Stimulated activated CD8-positive, alpha-beta memory T cell treated with anti-CD3 and anti-CD28 coated beads, Interleukin-4, amount 100 ng/mL, for 24 hours (primary cell): ENCODE data around the gene OR6K6.

Experiments used
- DNase-seq: peaks from one replicate; pipeline ENCODE4 v3.0.0-alpha.2; 2020; ENCODE audit warnings: low read depth

The OR6K6 gene

GRCh38 chr1:158754420-158754819 lies at the start of gene OR6K6:
Gene OR6K6, plus strand, starts transcription at chr1:158754720. Its CDS starts 168 bp downstream, at chr1:158754888.
- no peak for DNase-seq

GRCh38 chr1:158706096-158706495 lies 48.4 kb upstream of the OR6K6 start:
- DNase-seq: no peak

- no peak for DNase-seq
Observed at GRCh38 chr1:158711098-158711497, 43.4 kb upstream of the OR6K6 start.

- no peak for DNase-seq
Observed at GRCh38 chr1:158714754-158715153, 39.8 kb upstream of the OR6K6 start.

GRCh38 chr1:158716335-158716734 lies 38.2 kb upstream of the OR6K6 start:
- DNase-seq: no peak

- no peak for DNase-seq
Observed at GRCh38 chr1:158717344-158717743, 37.2 kb upstream of the OR6K6 start.

GRCh38 chr1:158719664-158720063 lies 34.9 kb upstream of the OR6K6 start:
- DNase-seq: no peak

GRCh38 chr1:158720620-158721019 lies 33.9 kb upstream of the OR6K6 start, which contains the start of gene OR6K3:
Gene OR6K3, minus strand, starts transcription at chr1:158720720. Its CDS starts 2,605 bp downstream, at chr1:158718115.
- no peak for DNase-seq

- no peak for DNase-seq
Observed at GRCh38 chr1:158724442-158724841, 30.1 kb upstream of the OR6K6 start.

- DNase-seq: no peak
Observed at GRCh38 chr1:158728510-158729225, 25.9 kb upstream of the OR6K6 start.

GRCh38 chr1:158730453-158730852 lies 24.1 kb upstream of the OR6K6 start:
- DNase-seq: no peak

- DNase-seq: no peak
Observed at GRCh38 chr1:158731707-158732106, 22.8 kb upstream of the OR6K6 start.

- no peak for DNase-seq
Observed at GRCh38 chr1:158732524-158732923, 22.0 kb upstream of the OR6K6 start.

- DNase-seq: no peak
Observed at GRCh38 chr1:158735848-158736247, 18.7 kb upstream of the OR6K6 start.

- no peak for DNase-seq
Observed at GRCh38 chr1:158752155-158752712, 2.3 kb upstream of the OR6K6 start.

- no peak for DNase-seq
Observed at GRCh38 chr1:158771950-158772866, 17.7 kb downstream of the OR6K6 start, which contains the start of gene OR6N1. Gene OR6N1, minus strand, starts transcription at chr1:158772195. Its CDS starts 5,513 bp downstream, at chr1:158766682.

GRCh38 chr1:158781104-158781503 lies 26.6 kb downstream of the OR6K6 start, which contains the start of gene OR6N2:
Gene OR6N2, minus strand, starts transcription at chr1:158781204. Its CDS starts 3,569 bp downstream, at chr1:158777635.
- DNase-seq: no peak

GRCh38 chr1:158793604-158794003 lies 39.1 kb downstream of the OR6K6 start:
- peak; percentile 11 for DNase-seq

- no peak for DNase-seq
Observed at GRCh38 chr1:158794247-158794646, 39.7 kb downstream of the OR6K6 start.

- no peak for DNase-seq
Observed at GRCh38 chr1:158798531-158798930, 44.0 kb downstream of the OR6K6 start.

GRCh38 chr1:158799689-158800088 lies 45.2 kb downstream of the OR6K6 start:
- no peak for DNase-seq

- no peak for DNase-seq
Observed at GRCh38 chr1:158800526-158800925, 46.0 kb downstream of the OR6K6 start.
